Endometrial microvascular endothelial cells (primary cell): ENCODE results near the gene EYS. TPM values are rescaled to one million over a fixed set of nuclear protein-coding genes. Genes with fewer than 3 reads are reported as not detected.

Source experiments
- in situ Hi-C: cut with HindIII; loops from 2 replicates; pipeline ENCODE4 v1.10.0; 2017; ENCODE audit warnings: low sequenced_read_pairs, low pct_unique_long_range_greater_than_20kb; ENCODE audit errors: inconsistent ontology term
- total RNA-seq: library from RNA; depleted of rRNA; stranded (reverse); fragments of >200 nt; gene quantifications from one replicate; pipeline ENCODE4 v1.2.3, GENCODE V29; 2015; ENCODE audit errors: inconsistent ontology term

The EYS gene
- total RNA-seq, 1 donor from 2014 or later = not detected

- in situ Hi-C loops = no loop called here
Measured at GRCh38 chr6:63709148-63709547, 1997.9 kb downstream of the EYS start.

GRCh38 chr6:63708631-63709030 lies 1998.4 kb downstream of the EYS start:
- in situ Hi-C loops = no loop called here

DNA sequence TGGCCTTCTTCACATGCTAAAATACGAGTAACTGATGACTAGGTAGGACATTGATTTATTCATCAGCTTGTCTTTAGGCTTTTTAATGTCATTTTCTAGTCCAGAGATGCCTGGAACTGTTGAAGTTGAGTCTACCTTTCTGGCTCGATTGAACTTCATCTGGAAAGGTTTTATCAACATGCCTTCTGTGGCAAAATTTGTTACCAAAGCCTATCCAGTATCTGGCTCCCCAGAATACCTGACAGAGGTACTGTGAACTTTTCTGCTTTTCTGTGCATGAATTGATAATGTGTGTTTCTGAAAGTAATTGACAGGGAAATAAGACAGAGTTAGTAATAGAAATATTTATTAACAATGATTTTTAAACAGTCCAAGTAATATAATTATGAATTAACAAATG lies 2000.4 kb downstream of the EYS start:
- in situ Hi-C loops = no loop called here

DNA sequence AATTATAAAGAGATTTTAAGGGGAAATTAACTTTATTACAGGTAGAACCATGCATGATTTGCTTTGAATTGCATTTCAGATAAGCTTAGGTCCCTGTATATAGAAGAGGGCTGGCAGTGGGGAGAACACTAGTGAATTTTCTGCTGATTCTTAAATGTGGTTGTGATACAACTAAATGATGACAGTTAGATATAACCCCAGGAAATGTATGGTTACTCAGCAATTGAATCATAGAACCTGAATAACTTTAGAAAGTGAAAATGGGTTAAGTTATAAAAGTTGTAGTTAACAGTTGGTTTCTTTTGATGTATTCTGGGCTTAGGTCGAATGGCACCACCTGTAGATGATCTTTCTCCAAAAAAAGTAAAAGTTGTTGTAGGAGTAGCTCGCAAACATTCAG lies 2001.3 kb downstream of the EYS start:
- in situ Hi-C loops = no loop called here

DNA sequence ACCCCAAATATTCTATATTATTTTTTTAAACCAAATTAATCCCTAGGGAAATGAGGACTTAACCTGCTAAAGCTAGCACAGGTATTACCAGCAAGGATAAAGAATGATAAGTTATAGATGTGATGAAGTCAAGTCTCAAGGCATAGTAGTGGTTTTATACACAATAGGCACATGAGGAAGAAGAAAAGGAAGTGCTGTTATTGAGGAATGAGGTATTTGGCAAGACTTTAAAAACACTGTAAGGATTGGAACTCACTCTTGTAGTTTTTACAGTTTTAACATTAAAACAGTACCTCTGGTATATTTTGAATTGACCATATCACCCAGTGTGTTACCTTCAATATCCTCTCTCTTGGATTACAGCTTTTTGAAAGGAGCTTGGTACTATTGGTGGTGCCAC lies 2016.8 kb downstream of the EYS start:
- in situ Hi-C loops = no loop called here

- in situ Hi-C loops = no loop called here
Measured at GRCh38 chr6:63689421-63689820, 2017.6 kb downstream of the EYS start.

- in situ Hi-C loops = no loop called here
Measured at GRCh38 chr6:63685446-63686379, 2021.3 kb downstream of the EYS start.

DNA sequence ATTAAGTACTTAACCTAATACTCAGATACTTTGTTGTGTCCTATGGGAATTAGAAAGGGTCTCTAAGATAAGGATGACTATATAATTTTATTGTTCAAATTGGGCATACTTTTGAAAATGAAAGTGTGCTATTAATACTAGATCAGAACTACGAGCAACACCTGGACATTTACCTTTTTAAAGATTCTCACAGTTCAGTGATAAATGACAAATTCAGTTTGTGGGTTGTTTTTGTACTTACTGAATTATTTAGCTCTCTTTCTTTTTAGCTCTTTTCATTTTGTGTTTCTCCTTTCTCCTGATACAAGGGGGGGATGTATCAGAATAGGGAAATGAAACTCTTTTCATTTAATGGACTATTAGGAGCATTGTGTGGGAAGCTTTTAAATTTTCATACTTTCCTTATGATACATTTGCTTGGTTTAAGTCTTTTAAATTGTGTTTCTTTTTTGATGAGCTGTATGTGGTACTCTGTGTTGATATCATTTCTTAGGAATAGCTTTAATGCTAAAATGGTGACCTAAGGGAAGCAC lies 2023.9 kb downstream of the EYS start:
- in situ Hi-C loops = no loop called here

GRCh38 chr6:63677282-63677681 lies 2029.7 kb downstream of the EYS start:
- in situ Hi-C loops = no loop called here

DNA sequence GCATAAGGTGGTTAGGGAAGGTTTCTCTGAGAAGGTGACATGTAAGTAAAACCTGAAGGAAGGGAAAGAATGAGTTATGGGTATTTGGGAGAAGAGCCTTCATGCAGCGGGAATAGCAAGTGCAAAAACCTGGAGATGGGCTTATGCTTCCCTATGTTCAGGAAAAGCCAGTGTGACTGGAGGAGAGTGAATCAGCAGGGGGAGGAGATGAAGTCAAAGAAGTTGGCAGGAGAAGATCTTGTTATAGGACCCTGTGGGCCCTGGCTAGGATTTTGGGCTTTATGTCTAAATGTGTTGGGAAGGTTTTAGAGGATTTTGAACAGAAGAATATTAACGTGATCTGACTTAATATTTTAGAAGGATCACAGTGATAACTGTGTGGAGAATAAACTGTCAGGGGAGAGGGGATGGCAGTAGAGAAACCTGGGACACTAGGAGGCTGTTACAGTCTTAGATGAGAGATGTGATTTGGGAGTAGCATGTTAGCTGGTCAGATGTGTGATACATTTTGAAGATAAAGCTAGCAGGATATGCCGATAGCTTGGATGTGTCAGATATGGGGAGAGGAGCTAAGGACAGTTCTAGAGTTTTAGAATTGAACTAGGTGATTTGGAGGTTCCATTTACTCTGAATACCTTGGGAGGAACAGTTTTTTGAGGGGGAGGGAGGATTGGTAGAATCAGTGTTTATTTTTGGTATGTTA lies 2030.5 kb downstream of the EYS start:
- in situ Hi-C loops = no loop called here

DNA sequence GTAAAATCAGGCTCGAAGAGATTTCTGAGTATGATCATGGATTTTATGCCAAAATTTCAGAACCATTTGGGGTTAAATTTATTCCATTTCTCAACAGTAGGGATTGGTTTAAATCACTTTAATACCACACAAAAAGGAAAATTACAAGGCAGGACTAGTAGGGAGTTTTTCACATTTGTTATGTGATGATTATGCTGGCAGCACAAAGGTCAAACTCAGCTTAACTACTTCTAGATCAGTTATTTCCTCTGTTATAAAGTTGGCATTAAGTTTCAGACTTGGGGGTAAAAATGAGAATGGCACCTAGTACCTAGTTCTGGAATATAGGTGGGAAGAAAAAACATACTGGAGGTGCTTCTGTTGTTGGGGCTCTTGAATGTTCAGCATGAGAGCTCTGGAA lies 2031.9 kb downstream of the EYS start:
- in situ Hi-C loops = no loop called here

DNA sequence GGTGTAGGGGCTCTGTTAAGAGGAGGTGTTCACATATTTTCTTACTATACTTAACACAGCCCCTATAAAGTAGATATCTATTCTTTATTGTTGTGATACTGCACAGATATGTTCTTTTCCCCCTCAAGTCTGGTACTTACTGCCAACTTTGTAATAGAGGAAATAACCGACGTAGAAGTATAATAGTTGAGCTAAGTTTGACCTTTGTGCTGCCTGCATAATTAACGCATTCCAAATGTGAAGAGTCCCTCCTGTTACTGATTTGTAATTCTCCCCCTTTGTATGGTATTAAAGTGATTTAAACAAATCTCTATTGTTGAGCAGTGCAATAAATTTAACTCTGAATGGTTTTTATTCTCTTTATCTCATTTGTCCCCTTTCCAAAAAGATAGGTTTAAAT lies 2032.4 kb downstream of the EYS start:
- in situ Hi-C loops = no loop called here

GRCh38 chr6:63673692-63674091 lies 2033.3 kb downstream of the EYS start:
- in situ Hi-C loops = no loop called here

- in situ Hi-C loops = no loop called here
Measured at GRCh38 chr6:63672582-63673129, 2034.4 kb downstream of the EYS start.

DNA sequence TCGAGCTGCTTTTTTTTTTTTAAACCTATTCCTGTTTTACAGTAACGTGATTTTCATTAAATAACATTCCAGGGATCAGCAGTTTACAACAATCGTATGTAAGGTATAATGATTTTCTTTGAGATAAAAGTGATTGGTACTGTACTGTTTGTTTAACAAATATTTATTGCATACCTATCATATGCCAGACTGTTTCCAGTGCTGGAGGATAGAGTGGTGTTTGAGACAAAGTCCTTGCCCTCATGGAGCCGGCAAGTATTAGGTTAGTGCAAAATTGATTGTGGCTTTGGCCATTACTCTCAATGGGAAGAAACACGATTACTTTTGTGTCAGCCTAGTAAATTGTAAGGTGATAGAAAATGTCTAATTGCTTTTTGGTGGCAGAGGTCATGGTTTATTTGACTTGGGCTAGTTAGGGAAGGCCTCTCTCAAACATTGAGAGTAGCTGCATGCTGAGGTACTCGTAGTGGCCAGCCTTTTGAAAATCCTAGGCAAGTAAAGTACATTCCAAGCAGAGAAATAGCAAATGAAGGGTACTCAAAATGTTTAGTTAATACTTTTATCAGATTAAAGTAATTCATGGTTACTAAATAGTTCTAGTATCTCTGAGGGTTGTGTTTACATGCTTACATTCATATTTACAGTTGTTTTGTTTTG lies 2035.8 kb downstream of the EYS start:
- in situ Hi-C loops = no loop called here
